ENCODE results near the gene CISD3.
A peak's percentile ranks its signal among the peaks of the same experiment; 100 is the strongest.

The CISD3 gene

DNA sequence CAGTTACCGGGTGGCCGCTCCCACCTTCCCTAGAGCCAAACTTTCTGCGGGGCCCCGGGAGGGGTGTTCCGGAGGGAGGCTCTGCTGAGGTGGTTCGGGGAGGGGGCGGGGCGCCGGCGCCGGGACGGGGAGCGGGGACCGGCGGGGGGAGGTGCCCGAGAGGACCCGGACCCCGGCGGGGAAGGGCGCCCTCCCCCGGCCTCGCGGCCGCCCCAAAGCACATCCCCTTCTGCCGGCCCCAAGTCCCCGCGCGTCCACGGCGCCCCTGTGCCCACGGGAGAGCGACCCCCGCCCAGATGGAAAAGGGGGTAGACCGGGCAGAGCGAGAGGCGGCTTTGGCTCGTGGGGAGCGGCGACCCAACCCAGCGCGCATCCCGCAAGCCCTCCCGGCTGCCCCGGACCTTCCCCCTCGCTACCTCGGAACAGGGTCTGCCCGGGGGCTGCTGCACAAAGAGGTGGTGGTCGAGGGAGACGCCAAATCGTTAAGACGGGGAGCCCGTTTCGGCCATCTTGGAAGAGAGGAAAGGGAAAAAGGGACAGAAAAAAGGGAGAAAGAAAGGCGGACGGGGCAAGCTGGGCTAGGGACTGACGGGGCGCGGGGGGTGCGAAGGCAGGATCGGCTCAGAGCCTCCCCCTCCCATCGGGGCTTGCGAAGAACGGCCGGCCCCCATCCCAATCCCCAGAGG, 17.5 kb downstream of the CISD3 start:
- peak overlapping the region; percentile 99 for H3K4me3 ChIP-seq
- DNase-seq (ENCODE audit: low read depth, low spot score) = no peak
- H3K9ac ChIP-seq (ENCODE audit: insufficient read length) = peak overlapping the region; percentile 91
- peak overlapping the region; percentile 74 for H3K27ac ChIP-seq
- H3K9me3 ChIP-seq (ENCODE audit: low read depth, low read length) = no peaks in the 10 kb centered on the region
- no peak for TF ChIP-seq POLR2AphosphoS5 (IDR thresholded peaks at IDR 0.05; ENCODE audit: borderline replicate concordance, low read depth, low read length)
- TF ChIP-seq FOXP2 (optimal IDR thresholded peaks at IDR 0.05; ENCODE audit: control extremely low read depth, extremely low read length, insufficient read depth) = no peak
- TF ChIP-seq EZH2 (IDR thresholded peaks at IDR 0.05) = no peak
- H3K36me3 ChIP-seq (ENCODE audit: insufficient read depth, low read length) = no peaks in the 10 kb centered on the region; the same call in 1 of the 2 replicates

DNA sequence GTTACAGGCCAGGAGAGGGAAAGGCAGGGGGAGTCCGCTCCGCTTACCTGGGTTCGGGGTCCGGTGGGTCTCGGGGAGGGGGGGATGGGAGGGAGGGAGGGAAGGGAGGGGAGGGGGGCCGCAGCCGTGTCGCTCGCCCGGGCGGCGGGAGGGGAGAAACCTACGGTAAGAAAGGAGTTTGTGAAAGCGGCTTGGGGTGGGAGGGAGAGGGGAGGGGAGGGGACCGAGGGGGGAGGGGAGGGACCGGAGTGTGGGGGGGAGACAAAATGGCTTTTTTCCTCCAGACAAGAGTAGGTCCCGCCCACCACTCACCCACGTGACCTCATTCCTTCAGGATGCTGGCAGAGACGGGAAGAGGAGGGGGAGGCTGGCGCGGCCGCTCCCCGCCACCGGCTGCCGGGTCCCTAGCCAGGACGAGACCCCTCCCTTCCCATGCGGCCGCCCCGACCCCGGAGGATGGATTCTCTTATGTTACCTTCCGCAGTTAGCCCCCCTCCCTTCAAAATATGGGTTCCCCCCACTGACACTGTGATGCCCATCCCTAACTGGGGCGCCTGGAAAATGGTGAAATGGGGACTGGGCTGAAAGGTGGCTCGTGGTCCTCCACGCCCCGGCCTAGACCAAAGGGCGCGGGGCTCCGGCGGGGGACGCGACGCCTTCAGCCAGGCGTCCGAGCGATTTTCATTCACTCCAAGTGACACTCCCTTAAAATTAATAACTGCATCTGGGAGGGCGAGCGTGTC, 18.2 kb downstream of the CISD3 start, which contains the start of gene PCGF2:
PCGF2 (minus strand) TSS at position 188 of the 743 bp plus-strand sequence. CDS start 7,934 bp downstream, outside the sequence.
- Histone ChIP-seq H3K36me3 (ENCODE audit: insufficient read depth, low read length) (no peaks in the 10 kb centered on the region; the same call in 1 of the 2 replicates), H3K9ac (ENCODE audit: insufficient read length) (peak within 1 kb of the TSS; percentile 91), H3K27ac (peak within 1 kb of the TSS; percentile 74), H3K4me3 (peak within 1 kb of the TSS; percentile 99), H3K9me3 (ENCODE audit: low read depth, low read length) (no peaks in the 10 kb centered on the region)
- TF ChIP-seq POLR2AphosphoS5 (IDR thresholded peaks at IDR 0.05; ENCODE audit: borderline replicate concordance, low read depth, low read length) (peak; percentile 69; the same call in 1 of the 2 replicates), EZH2 (IDR thresholded peaks at IDR 0.05) (no peak)
- DNase-seq (ENCODE audit: low read depth, low spot score) = peak; percentile 76

DNA sequence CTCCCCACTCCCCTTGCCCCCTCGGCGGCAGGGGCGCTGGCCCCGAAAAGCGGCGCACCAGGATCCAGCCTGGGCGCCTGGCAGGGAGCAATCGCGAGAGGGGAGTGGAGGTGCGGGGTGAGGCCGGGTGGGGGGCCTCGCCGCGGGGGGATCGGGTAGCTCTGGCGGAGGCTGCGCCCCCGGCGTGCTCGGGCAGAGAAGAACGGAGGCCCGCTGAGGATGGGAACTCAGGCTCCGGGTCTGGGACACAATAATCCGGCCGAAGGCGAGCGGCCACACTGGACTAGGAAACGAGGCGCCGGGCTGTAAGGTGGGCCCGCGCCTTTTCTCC, 18.7 kb downstream of the CISD3 start:
- H3K4me3 ChIP-seq = peak overlapping the region; percentile 75
- no peak overlapping the region for H3K27ac ChIP-seq
- H3K9me3 ChIP-seq (ENCODE audit: low read depth, low read length) = no peaks in the 10 kb centered on the region
- H3K9ac ChIP-seq (ENCODE audit: insufficient read length) = peak overlapping the region; percentile 42
- no peak for DNase-seq (ENCODE audit: low read depth, low spot score)
- H3K36me3 ChIP-seq (ENCODE audit: insufficient read depth, low read length) = peaks cover 3% of the 10 kb centered on the region; the same call in 1 of the 2 replicates
- TF ChIP-seq EZH2 (IDR thresholded peaks at IDR 0.05) (no peak), POLR2AphosphoS5 (IDR thresholded peaks at IDR 0.05; ENCODE audit: borderline replicate concordance, low read depth, low read length) (no peak), FOXP2 (optimal IDR thresholded peaks at IDR 0.05; ENCODE audit: control extremely low read depth, extremely low read length, insufficient read depth) (no peak)

DNA sequence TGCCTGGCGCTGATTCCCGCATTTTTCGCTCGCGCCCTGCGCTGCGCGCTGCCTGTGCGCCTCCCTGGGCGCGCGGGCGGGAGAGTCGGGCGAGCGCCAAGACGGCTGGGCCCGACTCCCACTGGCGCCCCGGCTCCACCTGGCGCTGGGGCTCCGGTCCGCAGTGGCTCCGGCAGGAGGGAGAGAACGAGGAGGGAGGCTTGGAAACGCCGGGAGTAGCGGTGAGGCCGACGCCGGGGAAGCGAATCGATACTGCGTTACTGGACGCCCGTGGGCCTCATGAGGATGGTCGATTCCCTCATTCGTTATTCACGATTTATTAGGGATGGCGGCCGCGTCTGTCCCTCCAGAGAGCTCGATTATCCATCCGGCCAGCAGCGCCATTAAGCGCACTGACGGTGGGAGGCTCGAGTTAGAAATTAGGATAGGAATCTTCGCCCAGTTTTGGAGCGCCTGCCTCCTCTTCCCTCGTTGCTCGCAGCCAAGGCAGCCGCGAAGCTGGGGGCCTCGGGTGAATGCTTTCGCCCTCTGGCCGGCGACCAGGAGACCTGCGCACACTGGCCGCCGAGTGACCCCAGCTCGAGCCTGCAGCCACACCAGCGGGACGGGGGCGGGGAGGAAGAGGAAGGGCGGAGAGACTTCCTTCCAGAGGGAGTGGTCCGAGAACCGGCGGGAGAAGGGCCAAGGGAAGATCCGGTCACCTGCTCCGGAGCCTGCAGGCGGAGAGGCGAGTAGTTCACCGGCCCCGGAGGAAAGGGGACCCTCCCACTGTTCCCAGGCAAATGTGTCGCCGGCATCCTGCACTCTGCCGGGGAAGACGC, 19.3 kb downstream of the CISD3 start:
- DNase-seq (ENCODE audit: low read depth, low spot score) = no peak
- Histone ChIP-seq H3K9me3 (ENCODE audit: low read depth, low read length) (no peaks in the 10 kb centered on the region), H3K36me3 (ENCODE audit: insufficient read depth, low read length) (peaks cover 6% of the 10 kb centered on the region; the same call in 1 of the 2 replicates), H3K9ac (ENCODE audit: insufficient read length) (no peak overlapping the region), H3K4me3 (peak overlapping the region; percentile 75), H3K27ac (no peak overlapping the region)
- TF ChIP-seq EZH2 (IDR thresholded peaks at IDR 0.05) (no peak), POLR2AphosphoS5 (IDR thresholded peaks at IDR 0.05; ENCODE audit: borderline replicate concordance, low read depth, low read length) (no peak), FOXP2 (optimal IDR thresholded peaks at IDR 0.05; ENCODE audit: control extremely low read depth, extremely low read length, insufficient read depth) (no peak)

DNA sequence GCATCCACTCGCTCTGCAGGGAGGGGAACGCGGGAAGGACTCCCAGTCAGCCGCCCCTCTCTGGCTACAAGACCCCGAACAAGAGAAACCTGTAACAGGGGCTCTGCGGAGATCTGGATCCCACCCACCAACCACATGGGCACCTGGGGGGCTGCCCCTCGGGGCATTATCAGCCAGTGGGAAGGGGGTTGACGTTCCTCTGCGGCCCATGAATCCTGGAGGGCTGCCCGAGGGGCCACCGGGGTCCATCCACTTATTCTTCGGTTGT, 19.8 kb downstream of the CISD3 start:
- Histone ChIP-seq H3K27ac (no peak overlapping the region), H3K4me3 (no peak overlapping the region), H3K9ac (ENCODE audit: insufficient read length) (no peak overlapping the region), H3K36me3 (ENCODE audit: insufficient read depth, low read length) (peaks cover 12% of the 10 kb centered on the region; the same call in 1 of the 2 replicates), H3K9me3 (ENCODE audit: low read depth, low read length) (no peaks in the 10 kb centered on the region)
- TF ChIP-seq FOXP2 (optimal IDR thresholded peaks at IDR 0.05; ENCODE audit: control extremely low read depth, extremely low read length, insufficient read depth) (no peak), EZH2 (IDR thresholded peaks at IDR 0.05) (no peak), POLR2AphosphoS5 (IDR thresholded peaks at IDR 0.05; ENCODE audit: borderline replicate concordance, low read depth, low read length) (no peak)
- no peak for DNase-seq (ENCODE audit: low read depth, low spot score)

DNA sequence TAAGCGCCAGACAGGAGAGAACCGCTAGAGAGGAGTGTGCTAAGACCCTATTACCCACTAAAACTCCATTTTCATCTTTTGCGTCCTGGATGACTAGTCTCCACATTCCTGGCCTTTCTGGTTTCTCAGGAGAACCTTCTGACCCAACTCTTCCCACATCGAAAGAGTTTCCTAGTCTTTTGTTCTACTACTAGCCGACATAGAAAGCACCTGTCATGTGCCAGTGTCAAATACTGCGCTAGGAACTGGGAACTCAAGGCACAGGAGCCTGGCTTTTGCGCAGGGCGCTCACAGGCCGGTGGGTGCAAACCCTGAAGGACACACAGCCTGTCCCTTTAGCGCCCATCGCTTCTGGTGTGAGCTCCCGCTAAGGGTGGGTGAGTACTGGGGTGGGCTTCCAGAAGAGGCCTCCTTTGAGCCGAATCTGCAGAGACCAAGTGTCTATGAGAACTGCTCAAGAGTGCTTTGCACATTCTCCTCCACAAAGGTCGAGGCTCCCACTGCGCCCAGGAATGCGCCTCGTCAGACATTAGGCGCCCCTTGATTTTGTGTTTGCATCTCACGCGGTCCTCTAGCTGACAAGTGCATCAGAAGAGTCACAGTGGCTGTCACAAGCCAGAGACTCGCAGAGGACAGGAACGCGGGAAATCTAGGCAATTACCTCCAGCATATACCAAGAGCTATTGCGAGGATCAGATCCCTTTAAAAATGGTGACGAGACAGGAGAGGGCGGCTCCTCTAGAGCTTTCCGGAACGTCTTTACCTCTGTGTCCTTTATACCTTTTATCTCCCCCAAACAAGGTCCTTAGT, 20.4 kb downstream of the CISD3 start:
- no peak for TF ChIP-seq POLR2AphosphoS5 (IDR thresholded peaks at IDR 0.05; ENCODE audit: borderline replicate concordance, low read depth, low read length)
- no peak for TF ChIP-seq FOXP2 (optimal IDR thresholded peaks at IDR 0.05; ENCODE audit: control extremely low read depth, extremely low read length, insufficient read depth)
- TF ChIP-seq EZH2 (IDR thresholded peaks at IDR 0.05) = no peak
- Histone ChIP-seq H3K4me3 (peak overlapping the region; percentile 97), H3K9ac (ENCODE audit: insufficient read length) (peak overlapping the region; percentile 92), H3K36me3 (ENCODE audit: insufficient read depth, low read length) (peaks cover 15% of the 10 kb centered on the region; the same call in 1 of the 2 replicates), H3K9me3 (ENCODE audit: low read depth, low read length) (no peaks in the 10 kb centered on the region), H3K27ac (peak overlapping the region; percentile 89)
- no peak for DNase-seq (ENCODE audit: low read depth, low spot score)

DNA sequence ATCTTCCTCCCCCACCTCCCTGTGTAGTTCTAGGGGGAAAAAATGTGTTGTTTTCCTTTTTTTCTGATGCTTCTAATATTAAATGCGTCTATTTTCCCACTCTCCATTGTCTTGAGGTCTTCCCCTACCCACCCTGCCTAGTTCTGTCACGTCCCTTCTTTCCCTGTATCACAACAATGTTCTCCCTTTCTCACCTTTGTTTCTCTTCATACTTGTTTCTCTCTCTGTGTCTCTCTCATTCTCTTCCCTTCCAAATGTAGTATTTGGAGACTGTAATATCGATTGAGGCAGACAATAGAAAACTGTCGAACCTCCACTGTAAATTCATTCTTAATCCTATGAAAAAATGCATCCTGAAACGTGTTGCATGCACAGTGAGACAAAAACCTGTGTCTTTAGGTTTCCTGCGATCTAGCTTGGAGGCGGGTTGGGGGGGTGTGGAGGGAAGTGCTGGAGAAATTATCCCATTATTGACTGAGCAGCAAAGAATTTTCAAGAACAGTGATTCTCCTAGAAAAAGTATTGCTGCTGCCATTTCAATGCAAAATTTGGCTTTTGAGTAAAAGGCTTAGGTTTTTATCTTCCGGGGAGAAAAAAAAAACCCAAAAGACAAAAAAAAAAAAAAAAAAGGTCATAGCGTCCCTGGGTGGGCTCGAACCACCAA, 21.1 kb downstream of the CISD3 start:
- no peaks in the 10 kb centered on the region for H3K9me3 ChIP-seq (ENCODE audit: low read depth, low read length)
- peak overlapping the region; percentile 92 for H3K9ac ChIP-seq (ENCODE audit: insufficient read length)
- peak overlapping the region; percentile 89 for H3K27ac ChIP-seq
- peak; percentile 40 for DNase-seq (ENCODE audit: low read depth, low spot score)
- H3K36me3 ChIP-seq (ENCODE audit: insufficient read depth, low read length) = peaks cover 22% of the 10 kb centered on the region
- peak overlapping the region; percentile 97 for H3K4me3 ChIP-seq
- no peak for TF ChIP-seq POLR2AphosphoS5 (IDR thresholded peaks at IDR 0.05; ENCODE audit: borderline replicate concordance, low read depth, low read length)
- no peak for TF ChIP-seq EZH2 (IDR thresholded peaks at IDR 0.05)
- TF ChIP-seq FOXP2 (optimal IDR thresholded peaks at IDR 0.05; ENCODE audit: control extremely low read depth, extremely low read length, insufficient read depth) = no peak

Measured in SK-N-MC (cell line).